ENCODE results near the gene TTC28.
A peak's percentile ranks its signal among the peaks of the same experiment; 100 is the strongest.
"Not testable (repeated sequence)": the region's sequence is repeated elsewhere in the genome, so short reads cannot be mapped to it uniquely, and the experiment has no call there.

- TF ChIP-seq, protein P1, sequence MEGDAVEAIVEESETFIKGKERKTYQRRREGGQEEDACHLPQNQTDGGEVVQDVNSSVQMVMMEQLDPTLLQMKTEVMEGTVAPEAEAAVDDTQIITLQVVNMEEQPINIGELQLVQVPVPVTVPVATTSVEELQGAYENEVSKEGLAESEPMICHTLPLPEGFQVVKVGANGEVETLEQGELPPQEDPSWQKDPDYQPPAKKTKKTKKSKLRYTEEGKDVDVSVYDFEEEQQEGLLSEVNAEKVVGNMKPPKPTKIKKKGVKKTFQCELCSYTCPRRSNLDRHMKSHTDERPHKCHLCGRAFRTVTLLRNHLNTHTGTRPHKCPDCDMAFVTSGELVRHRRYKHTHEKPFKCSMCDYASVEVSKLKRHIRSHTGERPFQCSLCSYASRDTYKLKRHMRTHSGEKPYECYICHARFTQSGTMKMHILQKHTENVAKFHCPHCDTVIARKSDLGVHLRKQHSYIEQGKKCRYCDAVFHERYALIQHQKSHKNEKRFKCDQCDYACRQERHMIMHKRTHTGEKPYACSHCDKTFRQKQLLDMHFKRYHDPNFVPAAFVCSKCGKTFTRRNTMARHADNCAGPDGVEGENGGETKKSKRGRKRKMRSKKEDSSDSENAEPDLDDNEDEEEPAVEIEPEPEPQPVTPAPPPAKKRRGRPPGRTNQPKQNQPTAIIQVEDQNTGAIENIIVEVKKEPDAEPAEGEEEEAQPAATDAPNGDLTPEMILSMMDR (IDR thresholded peaks at IDR 0.05) = not testable (repeated sequence)
- TF ChIP-seq POLR2A (IDR thresholded peaks at IDR 0.05) = peak; percentile 45 to 66
Observed at GRCh38 chr22:28679611-28680287, at the start of gene TTC28.

All from uterus (tissue), 2 donors.